Psoas muscle (tissue), 8 donors: ENCODE results near the gene NEURL1B. TPM values are rescaled to one million over a fixed set of nuclear protein-coding genes. Genes with fewer than 3 reads are reported as not detected.

Experiments
- ATAC-seq, 4 donors: fragments of 200-7000 bp; cut with Tn5 transposase; one replicate each; pipeline ENCODE4 v1.9.1; 2020; ENCODE audit warnings: moderate library complexity in 3 of 4, mild to moderate bottlenecking in 2 of 4
- DNase-seq, 2 donors: peaks; one replicate each; pipeline ENCODE4 v3.0.0-alpha.2; 2020
- H3K27ac ChIP-seq: fragments of 200-600 bp; one replicate; pipeline ENCODE4 v1.8.0; 2022
- H3K27me3 ChIP-seq, 3 donors: fragments of 200-600 bp in 1 of 3; one replicate each; pipeline versions ENCODE4 v1.6.1 to v1.8.0; 2013 to 2022; ENCODE audit warnings: low read length in 2 of 3, mild to moderate bottlenecking in 2 of 3, moderate library complexity in 1 of 3; ENCODE audit not compliant: insufficient read depth in 3 of 3
- H3K36me3 ChIP-seq, 2 donors: fragments of 200-600 bp in 1 of 2; one replicate each; pipeline versions ENCODE4 v1.6.1 to v1.8.0; 2013 to 2022; ENCODE audit warnings: low read depth in 1 of 2, mild to moderate bottlenecking in 1 of 2, moderate library complexity in 1 of 2; ENCODE audit not compliant: insufficient read depth in 1 of 2
- H3K4me1 ChIP-seq: fragments of 200-600 bp; one replicate; pipeline ENCODE4 v1.8.0; 2022
- H3K4me3 ChIP-seq: fragments of 200-600 bp; one replicate; pipeline ENCODE4 v1.8.0; 2022; ENCODE audit warnings: mild to moderate bottlenecking
- H3K9me3 ChIP-seq: fragments of 200-600 bp; one replicate; pipeline ENCODE4 v1.8.0; 2022
- WGBS, 3 donors: extraction: QIAGEN DNeasy Blood & Tissue Kit; methylation state at CpG; one replicate each; pipeline versions ENCODE4 v1.1.6 to v1.1.7; 2013; 5-methylcytosine and 5-hydroxymethylcytosine counted together
- intact Hi-C, 2 donors: fragments of 100-400 bp; cut with DNase I; formaldehyde crosslinking; loops; one replicate each; pipeline versions ENCODE4 v1.11.0 to v1.14.2; 2022
- polyA plus RNA-seq, 3 donors: library from polyadenylated mRNA; stranded (reverse); fragments of 200-250 nt; gene quantifications; one replicate each; pipeline ENCODE4 v1.2.3, GENCODE V29; 2013
- total RNA-seq, 4 donors: library from RNA; stranded (reverse); fragmentation: NEBNext Ultra II Directional in 2 of 4; extraction: Animal tissue kit (Norgen Biotek cat#: 25700) in 2 of 4; gene quantifications; one replicate each; pipeline versions ENCODE4 v1.2.1 to v1.2.4, GENCODE V29; 2021 to 2023
- TF ChIP-seq, protein P1 (sequence below): fragments of 200-600 bp; IDR thresholded peaks from one replicate; pipeline ENCODE4 v1.8.0; 2022; ENCODE audit warnings: antibody characterized with exemption
- donor health status: healthy with polysubstance abuse.
- donor health status: DM: no; HTN: no; CAD: no; lungs with moderate emphysema.
- donor health status: Bipolar disorder and iron deficiency.
- donor health status: healthy.
- donor health status: DM: yes; HTN: yes; CAD: no.
- donor health status: DM: no; HTN: no; CAD: no.
- donor health status: DM: no; HTN: no; CAD: no.
- donor health status: DM: yes; HTN: yes; CAD: no.

NEURL1B gene
- total and polyA plus RNA-seq, 7 donors, result 8.0 to 20.4 (median 13.7) TPM

DNA sequence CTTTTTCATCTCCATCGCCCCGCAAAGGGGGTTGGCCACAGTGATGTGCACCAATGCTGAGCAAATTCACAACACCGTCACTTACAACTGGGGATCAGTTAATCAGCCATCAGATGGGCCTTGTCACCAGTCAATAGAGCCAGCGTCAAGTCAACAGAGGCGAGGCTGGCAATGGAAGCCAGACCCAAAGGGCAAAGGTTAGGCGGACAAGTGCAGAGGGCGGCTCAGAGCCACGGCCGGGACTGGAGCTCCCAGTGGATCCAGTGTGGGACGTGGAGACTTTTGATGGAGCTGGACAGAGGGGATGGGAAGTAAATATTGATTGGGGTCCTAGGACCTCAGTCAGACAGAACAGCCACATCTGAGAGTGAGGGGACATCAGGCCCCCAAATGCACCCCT, 84.2 kb downstream of the NEURL1B start:
- Histone ChIP-seq H3K9me3 (no peaks in the 10 kb centered on the region), H3K27me3 (no peaks in the 10 kb centered on the region), H3K4me3 (no peak overlapping the region), H3K36me3 (no peaks in the 10 kb centered on the region), H3K4me1 (peaks cover 14% of the 10 kb centered on the region), H3K27ac (no peak overlapping the region)
- intact Hi-C loops, result no loop called here
- WGBS, 3 donors, result 95 to 99% (median 96%) methylated on average over 10 of the region's 10 CpGs
- no peak for ATAC-seq
- DNase-seq, result no peak
- TF ChIP-seq, protein P1, sequence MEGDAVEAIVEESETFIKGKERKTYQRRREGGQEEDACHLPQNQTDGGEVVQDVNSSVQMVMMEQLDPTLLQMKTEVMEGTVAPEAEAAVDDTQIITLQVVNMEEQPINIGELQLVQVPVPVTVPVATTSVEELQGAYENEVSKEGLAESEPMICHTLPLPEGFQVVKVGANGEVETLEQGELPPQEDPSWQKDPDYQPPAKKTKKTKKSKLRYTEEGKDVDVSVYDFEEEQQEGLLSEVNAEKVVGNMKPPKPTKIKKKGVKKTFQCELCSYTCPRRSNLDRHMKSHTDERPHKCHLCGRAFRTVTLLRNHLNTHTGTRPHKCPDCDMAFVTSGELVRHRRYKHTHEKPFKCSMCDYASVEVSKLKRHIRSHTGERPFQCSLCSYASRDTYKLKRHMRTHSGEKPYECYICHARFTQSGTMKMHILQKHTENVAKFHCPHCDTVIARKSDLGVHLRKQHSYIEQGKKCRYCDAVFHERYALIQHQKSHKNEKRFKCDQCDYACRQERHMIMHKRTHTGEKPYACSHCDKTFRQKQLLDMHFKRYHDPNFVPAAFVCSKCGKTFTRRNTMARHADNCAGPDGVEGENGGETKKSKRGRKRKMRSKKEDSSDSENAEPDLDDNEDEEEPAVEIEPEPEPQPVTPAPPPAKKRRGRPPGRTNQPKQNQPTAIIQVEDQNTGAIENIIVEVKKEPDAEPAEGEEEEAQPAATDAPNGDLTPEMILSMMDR, result no peak

DNA sequence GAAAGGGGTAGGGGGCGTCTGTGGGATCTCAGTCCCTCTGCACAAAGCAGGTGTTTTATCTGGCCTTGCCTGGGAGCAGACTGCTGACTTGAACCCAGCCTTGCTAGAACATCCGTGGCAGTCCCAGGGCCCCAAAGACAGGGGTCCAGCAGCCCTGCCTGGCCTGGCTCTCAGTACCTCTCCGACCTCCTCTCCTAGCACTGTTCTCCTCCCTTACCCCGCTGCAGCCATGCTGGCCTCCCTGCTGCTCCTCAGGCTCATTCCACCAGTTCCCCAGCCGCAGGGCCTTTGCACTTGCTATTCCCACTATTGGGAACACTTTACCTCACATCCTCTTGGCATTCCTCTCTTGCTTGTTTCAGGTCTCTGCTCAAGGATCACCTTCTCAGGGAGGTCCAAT, 84.7 kb downstream of the NEURL1B start:
- Histone ChIP-seq H3K27ac (no peak overlapping the region), H3K36me3 (no peaks in the 10 kb centered on the region), H3K27me3 (no peaks in the 10 kb centered on the region), H3K4me1 (peaks cover 14% of the 10 kb centered on the region), H3K4me3 (no peak overlapping the region), H3K9me3 (no peaks in the 10 kb centered on the region)
- TF ChIP-seq, protein P1, result no peak
- 95 to 100% (median 95%) methylated on average over 5 of the region's 5 CpGs for WGBS, 3 donors
- intact Hi-C loops, result no loop called here
- DNase-seq, result no peak
- ATAC-seq, result no peak

DNA sequence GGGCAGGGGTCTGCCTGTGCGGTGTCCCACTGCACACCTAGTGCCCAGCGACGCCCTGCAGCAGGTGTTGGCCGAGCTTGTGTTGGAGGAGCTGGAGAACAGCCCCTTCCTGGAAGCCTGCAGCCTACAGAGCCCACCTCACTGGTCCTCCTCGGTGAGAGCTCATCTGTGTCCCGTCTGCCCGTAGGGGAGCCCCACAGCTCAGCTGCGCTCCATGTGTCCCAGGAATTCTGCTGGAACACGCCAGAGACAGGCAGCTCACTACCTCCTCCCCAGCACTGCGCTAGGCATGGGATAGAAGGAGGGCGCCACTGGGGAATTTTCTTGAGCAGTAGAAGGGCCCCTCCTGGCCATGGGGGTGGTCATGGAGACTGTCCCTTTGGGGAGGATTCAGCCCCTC, 85.9 kb downstream of the NEURL1B start:
- H3K27me3 ChIP-seq, result no peaks in the 10 kb centered on the region
- TF ChIP-seq, protein P1, result no peak
- DNase-seq (no peak), ATAC-seq (no peak)
- WGBS, 3 donors, result 90 to 92% (median 91%) methylated on average over 11 of the region's 11 CpGs
- peaks cover 5% of the 10 kb centered on the region for H3K4me1 ChIP-seq
- intact Hi-C loops, result no loop called here
- H3K27ac ChIP-seq, result no peak overlapping the region
- H3K4me3 ChIP-seq, result no peak overlapping the region
- no peaks in the 10 kb centered on the region for H3K9me3 ChIP-seq
- no peaks in the 10 kb centered on the region for H3K36me3 ChIP-seq

DNA sequence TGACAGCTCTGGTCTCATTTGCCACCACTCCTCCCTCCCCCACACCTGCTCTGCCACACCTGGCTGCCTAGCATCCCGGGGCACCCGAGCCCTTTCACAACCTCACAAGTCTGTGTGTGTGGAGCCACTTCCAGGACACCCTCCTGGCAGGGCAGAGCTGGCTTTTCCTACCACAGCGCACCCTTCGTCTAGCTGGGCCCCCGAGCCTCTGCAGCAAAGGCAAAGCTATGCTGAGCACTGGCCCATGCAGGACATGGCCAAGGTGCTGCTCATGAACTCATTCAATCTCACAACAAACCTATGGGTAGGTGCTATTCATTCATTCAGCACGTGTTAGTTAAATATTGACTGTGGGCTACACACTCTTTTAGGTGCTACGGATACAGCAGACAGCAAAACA, 86.5 kb downstream of the NEURL1B start:
- Histone ChIP-seq H3K27me3 (no peaks in the 10 kb centered on the region), H3K36me3 (no peaks in the 10 kb centered on the region), H3K4me3 (no peak overlapping the region), H3K4me1 (peaks cover 3% of the 10 kb centered on the region), H3K9me3 (no peaks in the 10 kb centered on the region), H3K27ac (no peak overlapping the region)
- intact Hi-C loops, result no loop called here
- ATAC-seq (no peak), DNase-seq (peak in 1 of 2 donors; percentile 35)
- 83 to 93% (median 90%) methylated on average over 7 of the region's 7 CpGs for WGBS, 3 donors
- TF ChIP-seq, protein P1, result no peak

DNA sequence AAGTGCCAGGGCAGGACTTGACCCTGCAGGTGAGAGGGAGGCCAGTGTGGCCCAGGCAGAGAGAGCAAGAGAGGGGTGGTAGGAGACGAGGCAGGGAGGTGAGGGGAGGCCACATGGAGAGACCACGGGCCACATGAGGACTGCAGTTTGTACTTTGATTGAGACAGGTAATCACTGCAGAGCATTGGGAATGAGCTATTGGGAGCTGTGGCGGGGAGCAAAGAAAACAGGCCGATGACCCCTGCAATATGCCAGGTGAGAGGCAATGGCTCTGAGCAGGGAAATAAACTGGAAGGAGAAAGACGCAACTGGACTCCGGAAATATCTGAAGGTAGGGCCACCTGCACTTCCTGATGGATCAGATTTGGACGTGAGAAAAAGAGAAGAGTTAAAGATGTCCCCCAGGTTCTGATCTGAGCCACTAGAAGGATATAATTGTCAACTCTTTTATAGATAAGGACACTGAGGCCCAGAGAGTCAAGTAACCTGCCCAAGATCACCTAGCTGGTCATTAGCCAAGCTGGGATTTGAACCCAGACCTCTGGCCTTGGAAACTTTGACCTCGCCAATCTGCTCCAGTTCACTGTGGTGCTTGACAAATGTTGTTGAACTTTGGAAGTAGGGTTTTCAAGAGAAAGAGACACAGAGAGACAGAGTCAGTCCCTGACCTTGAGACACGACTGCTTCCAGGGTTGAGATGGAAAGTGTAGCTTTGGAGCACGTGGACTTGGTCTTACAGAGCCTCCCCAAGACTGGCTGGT, 87.6 kb downstream of the NEURL1B start:
- intact Hi-C loops, result no loop called here
- WGBS, 3 donors, result 87 to 92% (median 89%) methylated on average over 10 of the region's 10 CpGs
- peaks cover 8% of the 10 kb centered on the region for H3K4me1 ChIP-seq
- DNase-seq (no peak), ATAC-seq (no peak)
- H3K27me3 ChIP-seq, result no peaks in the 10 kb centered on the region
- H3K4me3 ChIP-seq, result no peak overlapping the region
- TF ChIP-seq, protein P1, result no peak
- H3K9me3 ChIP-seq, result no peaks in the 10 kb centered on the region
- H3K27ac ChIP-seq, result no peak overlapping the region
- H3K36me3 ChIP-seq, result no peaks in the 10 kb centered on the region
